ENCODE results near the gene NEU3.

NEU3 gene

GRCh38 chr11:75024764-75025211 is 36.1 kb downstream of the NEU3 start:
- Histone ChIP-seq H3K27ac (ENCODE audit: low read length) (no peak overlapping the region), H3K4me1 (ENCODE audit: low read length) (no peaks in the 10 kb centered on the region), H4K20me1 (ENCODE audit: insufficient read depth, low read length) (no peaks in the 10 kb centered on the region), H3K27me3 (replicated peaks; ENCODE audit: insufficient read depth, low read length) (no peaks in the 10 kb centered on the region), H2AFZ (ENCODE audit: low read length) (no peak overlapping the region), H3K79me2 (ENCODE audit: low read length) (no peaks in the 10 kb centered on the region), H3K9ac (ENCODE audit: low read length) (no peak overlapping the region), H3K9me3 (replicated peaks; ENCODE audit: insufficient read depth, low read length) (no peaks in the 10 kb centered on the region), H3K36me3 (replicated peaks; ENCODE audit: insufficient read depth, low read length) (no peaks in the 10 kb centered on the region), H3F3A (ENCODE audit: insufficient read depth, low read length) (no peaks in the 10 kb centered on the region), H3K4me2 (ENCODE audit: low read depth, low read length) (no peak overlapping the region), H3K9me2 (replicated peaks; ENCODE audit: insufficient read depth, low read length) (no peaks in the 10 kb centered on the region), H3K4me3 (ENCODE audit: low read length) (no peak overlapping the region)
- TF ChIP-seq CTCF (IDR thresholded peaks at IDR 0.05; ENCODE audit: low read length) (no peak), EZH2phosphoT487 (IDR thresholded peaks at IDR 0.05; ENCODE audit: low read length) (no peak), EZH2 (optimal IDR thresholded peaks at IDR 0.05; ENCODE audit: low read depth, low read length) (no peak)
- DNase-seq, result no peak

GRCh38 chr11:75025561-75025960 is 36.8 kb downstream of the NEU3 start:
- Histone ChIP-seq H3K27me3 (replicated peaks; ENCODE audit: insufficient read depth, low read length) (no peaks in the 10 kb centered on the region), H3K4me2 (ENCODE audit: low read depth, low read length) (no peak overlapping the region), H3F3A (ENCODE audit: insufficient read depth, low read length) (no peaks in the 10 kb centered on the region), H3K79me2 (ENCODE audit: low read length) (no peaks in the 10 kb centered on the region), H3K9me2 (replicated peaks; ENCODE audit: insufficient read depth, low read length) (no peaks in the 10 kb centered on the region), H3K27ac (ENCODE audit: low read length) (no peak overlapping the region), H3K4me3 (ENCODE audit: low read length) (no peak overlapping the region), H3K9me3 (replicated peaks; ENCODE audit: insufficient read depth, low read length) (no peaks in the 10 kb centered on the region), H3K9ac (ENCODE audit: low read length) (no peak overlapping the region), H3K4me1 (ENCODE audit: low read length) (no peaks in the 10 kb centered on the region), H4K20me1 (ENCODE audit: insufficient read depth, low read length) (no peaks in the 10 kb centered on the region), H3K36me3 (replicated peaks; ENCODE audit: insufficient read depth, low read length) (no peaks in the 10 kb centered on the region), H2AFZ (ENCODE audit: low read length) (no peak overlapping the region)
- TF ChIP-seq EZH2 (optimal IDR thresholded peaks at IDR 0.05; ENCODE audit: low read depth, low read length), result no peak
- no peak for TF ChIP-seq EZH2phosphoT487 (IDR thresholded peaks at IDR 0.05; ENCODE audit: low read length)
- no peak for TF ChIP-seq CTCF (IDR thresholded peaks at IDR 0.05; ENCODE audit: low read length)
- no peak for DNase-seq

- H3K4me1 ChIP-seq (ENCODE audit: low read length), result no peaks in the 10 kb centered on the region
- no peak for DNase-seq
- no peaks in the 10 kb centered on the region for H3K9me2 ChIP-seq (replicated peaks; ENCODE audit: insufficient read depth, low read length)
- no peaks in the 10 kb centered on the region for H3F3A ChIP-seq (ENCODE audit: insufficient read depth, low read length)
- no peak for TF ChIP-seq EZH2phosphoT487 (IDR thresholded peaks at IDR 0.05; ENCODE audit: low read length)
- TF ChIP-seq EZH2 (optimal IDR thresholded peaks at IDR 0.05; ENCODE audit: low read depth, low read length), result no peak
- no peak for TF ChIP-seq CTCF (IDR thresholded peaks at IDR 0.05; ENCODE audit: low read length)
- H3K27me3 ChIP-seq (replicated peaks; ENCODE audit: insufficient read depth, low read length), result no peaks in the 10 kb centered on the region
- no peak overlapping the region for H3K9ac ChIP-seq (ENCODE audit: low read length)
- H4K20me1 ChIP-seq (ENCODE audit: insufficient read depth, low read length), result no peaks in the 10 kb centered on the region
- no peak overlapping the region for H3K27ac ChIP-seq (ENCODE audit: low read length)
- no peaks in the 10 kb centered on the region for H3K9me3 ChIP-seq (replicated peaks; ENCODE audit: insufficient read depth, low read length)
- H2AFZ ChIP-seq (ENCODE audit: low read length), result no peak overlapping the region
- no peaks in the 10 kb centered on the region for H3K36me3 ChIP-seq (replicated peaks; ENCODE audit: insufficient read depth, low read length)
- H3K79me2 ChIP-seq (ENCODE audit: low read length), result no peaks in the 10 kb centered on the region
- H3K4me3 ChIP-seq (ENCODE audit: low read length), result no peak overlapping the region
- no peak overlapping the region for H3K4me2 ChIP-seq (ENCODE audit: low read depth, low read length)
These were observed 39.6 kb downstream of the NEU3 start for GRCh38 chr11:75028321-75028720.
